Measurements from ENCODE around the gene VAV2. TPM values are rescaled to one million over a fixed set of nuclear protein-coding genes. Genes with fewer than 3 reads are reported as not detected.
A peak's percentile ranks its signal among the peaks of the same experiment; 100 is the strongest.

Gene VAV2
- total and polyA plus RNA-seq, 4 donors = 4.9 to 26.4 (median 17.0) TPM

GRCh38 chr9:133731876-133732638 is 260.1 kb downstream of the VAV2 start:
- no peaks in the 10 kb centered on the region for H3K27me3 ChIP-seq (ENCODE audit: control insufficient read depth in 4 of 4, insufficient read depth in 4 of 4, low read length in 3 of 4)
- TF ChIP-seq RXRA (IDR thresholded peaks at IDR 0.05) (no peak), SP1 (IDR thresholded peaks at IDR 0.05) (peak; percentile 37)
- no peak overlapping the region for H3K4me3 ChIP-seq (ENCODE audit: low read depth in 1 of 3, low read length in 3 of 3)
- H3K4me1 ChIP-seq (ENCODE audit: control insufficient read depth in 4 of 4, insufficient read depth in 4 of 4, low read length in 3 of 4) = peaks cover 0 to 41% (median 18%) of the 10 kb centered on the region in 4 donors
- no peak overlapping the region for H3K9ac ChIP-seq (ENCODE audit: low read depth in 1 of 2, low read length in 2 of 2)
- H3K27ac ChIP-seq (ENCODE audit: low read depth in 1 of 2, low read length in 2 of 2) = no peak overlapping the region
- DNase-seq (ENCODE audit: low spot score) = peak; percentile 32
- H3K9me3 ChIP-seq (ENCODE audit: control insufficient read depth in 4 of 4, low read length in 3 of 4) = no peaks in the 10 kb centered on the region
- peaks cover 1 to 29% (median 13%) of the 10 kb centered on the region in 4 donors for H3K36me3 ChIP-seq (ENCODE audit: control insufficient read depth in 4 of 4, insufficient read depth in 3 of 4, low read depth in 1 of 4, low read length in 3 of 4)
- WGBS = 83% methylated on average over 30 of the region's 30 CpGs

- no peak for DNase-seq (ENCODE audit: low spot score)
- 88% methylated on average over 27 of the region's 27 CpGs for WGBS
Measured at GRCh38 chr9:133730994-133731715, 261.0 kb downstream of the VAV2 start.

More at GRCh38 chr9:133730994-133731715, 261.0 kb downstream of the VAV2 start:
- no peak overlapping the region for H3K4me3 ChIP-seq (ENCODE audit: low read depth in 1 of 3, low read length in 3 of 3)
- H3K27me3 ChIP-seq (ENCODE audit: control insufficient read depth in 4 of 4, insufficient read depth in 4 of 4, low read length in 3 of 4) = no peaks in the 10 kb centered on the region
- no peak overlapping the region for H3K9ac ChIP-seq (ENCODE audit: low read depth in 1 of 2, low read length in 2 of 2)
- TF ChIP-seq GABPA (IDR thresholded peaks at IDR 0.05 in 1 of 2, conservative IDR thresholded peaks at IDR 0.05 in 1 of 2) (no peak), REST (IDR thresholded peaks at IDR 0.05) (no peak), ATF3 (IDR thresholded peaks at IDR 0.05) (no peak)
- H3K9me3 ChIP-seq (ENCODE audit: control insufficient read depth in 4 of 4, low read length in 3 of 4) = no peaks in the 10 kb centered on the region
- peaks cover 0 to 34% (median 11%) of the 10 kb centered on the region in 4 donors for H3K4me1 ChIP-seq (ENCODE audit: control insufficient read depth in 4 of 4, insufficient read depth in 4 of 4, low read length in 3 of 4)
- H3K27ac ChIP-seq (ENCODE audit: low read depth in 1 of 2, low read length in 2 of 2) = no peak overlapping the region
- peaks cover 1 to 29% (median 14%) of the 10 kb centered on the region in 4 donors for H3K36me3 ChIP-seq (ENCODE audit: control insufficient read depth in 4 of 4, insufficient read depth in 3 of 4, low read depth in 1 of 4, low read length in 3 of 4)
